ENCODE results near the gene OXNAD1. TPM values are rescaled to one million over a fixed set of nuclear protein-coding genes. Genes with fewer than 3 reads are reported as not detected.

The OXNAD1 gene
- total RNA-seq, 1 donor from 2014 or later: 28.7 TPM

DNA sequence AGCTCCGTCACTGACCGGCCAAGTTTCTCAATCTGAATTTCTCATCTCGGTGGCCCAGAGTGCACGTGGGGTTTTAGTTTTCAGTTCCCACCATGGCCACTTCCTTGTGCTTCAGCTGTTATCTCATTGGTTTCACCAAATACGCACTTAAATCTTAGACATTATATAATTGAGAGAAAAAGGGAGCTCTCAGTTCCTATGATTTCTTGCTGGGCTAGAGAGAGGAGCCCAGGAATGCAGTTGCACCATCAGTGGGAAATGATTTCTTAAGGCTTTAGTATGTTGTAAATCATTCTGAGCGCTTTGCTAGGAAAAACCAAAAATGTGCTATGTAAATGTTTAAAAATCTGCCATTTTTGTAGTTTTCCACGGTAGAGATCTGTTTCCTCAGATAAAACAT lies 53.2 kb downstream of the OXNAD1 start:
- no peak overlapping the region for H3K4me2 ChIP-seq
- H3K9ac ChIP-seq: no peak overlapping the region
- no peaks in the 10 kb centered on the region for H4K20me1 ChIP-seq (ENCODE audit: low read depth)
- H3K9me3 ChIP-seq (ENCODE audit: low read depth): no peaks in the 10 kb centered on the region
- no peak overlapping the region for H2AFZ ChIP-seq (replicated peaks)
- no peaks in the 10 kb centered on the region for H3F3A ChIP-seq (ENCODE audit: low read depth)
- TF ChIP-seq EZH2 (IDR thresholded peaks at IDR 0.05) (no peak), EZH2phosphoT487 (IDR thresholded peaks at IDR 0.05) (no peak)
- TF ChIP-seq, protein P1, sequence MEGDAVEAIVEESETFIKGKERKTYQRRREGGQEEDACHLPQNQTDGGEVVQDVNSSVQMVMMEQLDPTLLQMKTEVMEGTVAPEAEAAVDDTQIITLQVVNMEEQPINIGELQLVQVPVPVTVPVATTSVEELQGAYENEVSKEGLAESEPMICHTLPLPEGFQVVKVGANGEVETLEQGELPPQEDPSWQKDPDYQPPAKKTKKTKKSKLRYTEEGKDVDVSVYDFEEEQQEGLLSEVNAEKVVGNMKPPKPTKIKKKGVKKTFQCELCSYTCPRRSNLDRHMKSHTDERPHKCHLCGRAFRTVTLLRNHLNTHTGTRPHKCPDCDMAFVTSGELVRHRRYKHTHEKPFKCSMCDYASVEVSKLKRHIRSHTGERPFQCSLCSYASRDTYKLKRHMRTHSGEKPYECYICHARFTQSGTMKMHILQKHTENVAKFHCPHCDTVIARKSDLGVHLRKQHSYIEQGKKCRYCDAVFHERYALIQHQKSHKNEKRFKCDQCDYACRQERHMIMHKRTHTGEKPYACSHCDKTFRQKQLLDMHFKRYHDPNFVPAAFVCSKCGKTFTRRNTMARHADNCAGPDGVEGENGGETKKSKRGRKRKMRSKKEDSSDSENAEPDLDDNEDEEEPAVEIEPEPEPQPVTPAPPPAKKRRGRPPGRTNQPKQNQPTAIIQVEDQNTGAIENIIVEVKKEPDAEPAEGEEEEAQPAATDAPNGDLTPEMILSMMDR (IDR thresholded peaks at IDR 0.05): no peak
- no peaks in the 10 kb centered on the region for H3K79me2 ChIP-seq (ENCODE audit: low read depth)
- DNase-seq (ENCODE audit: low spot score): no peak
- no peaks in the 10 kb centered on the region for H3K27me3 ChIP-seq
- peaks cover 11% of the 10 kb centered on the region for H3K4me1 ChIP-seq
- no peak overlapping the region for H3K27ac ChIP-seq
- Mint-ChIP-seq H3K27me3 (ENCODE audit: insufficient read depth, low read depth) (peaks cover 3% of the 10 kb centered on the region), H3K4me1 (peaks cover 24% of the 10 kb centered on the region), H3K4me3 (no peak overlapping the region), H3K36me3 (peaks cover 6% of the 10 kb centered on the region), H3K9me3 (no peaks in the 10 kb centered on the region), H3K27ac (no peak overlapping the region)
- no peaks in the 10 kb centered on the region for H3K36me3 ChIP-seq
- H3K4me3 ChIP-seq: no peak overlapping the region

DNA sequence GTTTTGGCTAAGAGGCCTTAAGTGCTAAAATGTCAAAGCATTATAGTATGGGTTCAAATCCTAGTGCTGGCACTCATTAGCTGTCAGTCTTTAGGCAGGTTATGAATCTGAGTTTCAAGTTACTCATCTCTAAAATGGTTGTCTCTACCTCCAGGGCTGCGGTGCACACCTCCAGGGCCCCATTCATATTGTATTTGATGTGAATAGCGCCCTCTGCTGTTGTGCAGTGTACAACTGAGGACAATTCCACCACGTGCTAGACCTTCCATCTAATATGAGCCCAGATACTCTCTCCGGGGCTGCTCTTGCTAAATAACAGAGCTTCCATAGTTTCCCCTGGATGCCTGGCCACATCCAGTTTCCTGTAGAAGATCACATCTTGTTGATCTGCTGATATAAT lies 54.3 kb downstream of the OXNAD1 start:
- no peaks in the 10 kb centered on the region for H3K27me3 ChIP-seq
- no peak overlapping the region for H2AFZ ChIP-seq (replicated peaks)
- H3K9me3 ChIP-seq (ENCODE audit: low read depth): no peaks in the 10 kb centered on the region
- H3K4me1 Mint-ChIP-seq: peaks cover 24% of the 10 kb centered on the region
- peaks cover 11% of the 10 kb centered on the region for H3K4me1 ChIP-seq
- H3K36me3 ChIP-seq: no peaks in the 10 kb centered on the region
- peaks cover 2% of the 10 kb centered on the region for H3K27me3 Mint-ChIP-seq (ENCODE audit: insufficient read depth, low read depth)
- DNase-seq (ENCODE audit: low spot score): peak; percentile 62
- H3K4me3 Mint-ChIP-seq: peak overlapping the region; percentile 27
- no peak overlapping the region for H3K4me3 ChIP-seq
- H3F3A ChIP-seq (ENCODE audit: low read depth): no peaks in the 10 kb centered on the region
- H3K36me3 Mint-ChIP-seq: peaks cover 6% of the 10 kb centered on the region
- no peaks in the 10 kb centered on the region for H3K9me3 Mint-ChIP-seq
- H3K27ac ChIP-seq: no peak overlapping the region
- peak overlapping the region; percentile 79 for H3K27ac Mint-ChIP-seq
- H3K4me2 ChIP-seq: no peak overlapping the region
- no peaks in the 10 kb centered on the region for H3K79me2 ChIP-seq (ENCODE audit: low read depth)
- no peaks in the 10 kb centered on the region for H4K20me1 ChIP-seq (ENCODE audit: low read depth)
- TF ChIP-seq, protein P1 (IDR thresholded peaks at IDR 0.05): peak; percentile 64
- no peak for TF ChIP-seq EZH2 (IDR thresholded peaks at IDR 0.05)
- TF ChIP-seq EZH2phosphoT487 (IDR thresholded peaks at IDR 0.05): no peak
- H3K9ac ChIP-seq: no peak overlapping the region

DNA sequence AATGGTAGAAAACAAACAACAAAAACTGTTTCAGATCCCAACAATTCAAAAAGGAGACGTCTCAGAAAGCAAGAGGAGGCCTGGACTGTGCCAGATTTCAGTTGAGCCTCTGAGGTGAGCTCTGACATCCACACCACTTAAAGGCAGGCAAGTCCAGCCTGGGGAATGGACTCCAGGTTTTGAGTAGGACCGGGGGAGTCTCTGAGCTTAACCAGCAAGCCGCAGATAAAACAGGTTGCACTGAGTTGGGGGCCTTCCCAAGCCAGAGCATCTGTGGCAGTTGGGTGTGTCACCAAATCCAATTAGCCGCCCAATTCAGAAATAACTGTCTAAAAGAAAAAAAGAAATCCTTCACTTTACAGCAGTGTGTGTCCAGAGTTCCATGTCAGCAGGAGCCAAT lies 54.7 kb downstream of the OXNAD1 start:
- no peaks in the 10 kb centered on the region for H3F3A ChIP-seq (ENCODE audit: low read depth)
- Mint-ChIP-seq H3K4me1 (peaks cover 24% of the 10 kb centered on the region), H3K27me3 (ENCODE audit: insufficient read depth, low read depth) (peaks cover 2% of the 10 kb centered on the region), H3K9me3 (no peaks in the 10 kb centered on the region), H3K4me3 (peak overlapping the region; percentile 27), H3K36me3 (peaks cover 6% of the 10 kb centered on the region), H3K27ac (peak overlapping the region; percentile 79)
- H3K9ac ChIP-seq: no peak overlapping the region
- H3K27me3 ChIP-seq: no peaks in the 10 kb centered on the region
- H3K4me2 ChIP-seq: no peak overlapping the region
- DNase-seq (ENCODE audit: low spot score): no peak
- H3K36me3 ChIP-seq: no peaks in the 10 kb centered on the region
- H3K9me3 ChIP-seq (ENCODE audit: low read depth): no peaks in the 10 kb centered on the region
- TF ChIP-seq EZH2phosphoT487 (IDR thresholded peaks at IDR 0.05): no peak
- no peak for TF ChIP-seq EZH2 (IDR thresholded peaks at IDR 0.05)
- TF ChIP-seq, protein P1 (IDR thresholded peaks at IDR 0.05): no peak
- no peak overlapping the region for H3K4me3 ChIP-seq
- no peaks in the 10 kb centered on the region for H3K79me2 ChIP-seq (ENCODE audit: low read depth)
- H2AFZ ChIP-seq (replicated peaks): no peak overlapping the region
- no peak overlapping the region for H3K27ac ChIP-seq
- no peaks in the 10 kb centered on the region for H4K20me1 ChIP-seq (ENCODE audit: low read depth)
- peaks cover 11% of the 10 kb centered on the region for H3K4me1 ChIP-seq
